Keratinocyte (primary cell): ENCODE results near the gene IRX2. TPM values are rescaled to one million over a fixed set of nuclear protein-coding genes. Genes with fewer than 3 reads are reported as not detected.

Experiments
- DNase-seq: peaks from one replicate; pipeline ENCODE4 v3.0.0-alpha.2; 2011; ENCODE audit warnings: low read depth, missing footprints, low spot score
- FAIRE-seq: peaks from 2 replicates; lab custom pipeline; 2011; peaks lifted over from hg19 to GRCh38; lab: Jason Lieb, UNC
- H2AFZ ChIP-seq: 2 replicates; pipeline ENCODE4 v1.6.0; 2012; ENCODE audit warnings: low read length, control low read depth, inconsistent platforms; ENCODE audit not compliant: control insufficient read depth
- H3K27ac ChIP-seq: 2 replicates; pipeline ENCODE4 v1.5.1; 2011; ENCODE audit warnings: low read length; ENCODE audit not compliant: control insufficient read depth, insufficient read depth
- H3K27me3 ChIP-seq: 3 replicates; pipeline ENCODE4 v1.6.0; 2011; ENCODE audit warnings: low read length; ENCODE audit not compliant: control insufficient read depth, insufficient read depth; ENCODE audit errors: extremely low read depth
- H3K36me3 ChIP-seq, 2 experiments: 2 replicates in 1 of 2; 3 replicates in 1 of 2; pipeline ENCODE4 v1.5.1; 2011; ENCODE audit warnings: low read length in 2 of 2, mild to moderate bottlenecking in 1 of 2; ENCODE audit not compliant: control insufficient read depth in 2 of 2, insufficient read depth in 2 of 2; ENCODE audit errors: extremely low read depth in 1 of 2
- H3K4me1 ChIP-seq: 3 replicates; pipeline ENCODE4 v1.5.1; 2011; ENCODE audit warnings: low read length; ENCODE audit not compliant: control insufficient read depth, insufficient read depth; ENCODE audit errors: extremely low read depth
- H3K4me2 ChIP-seq: 3 replicates; pipeline ENCODE4 v1.6.0; 2011; ENCODE audit warnings: low read depth, low read length; ENCODE audit not compliant: control insufficient read depth, insufficient read depth; ENCODE audit errors: extremely low read depth
- H3K4me3 ChIP-seq, 3 experiments: fragments of 200-600 bp in 1 of 3; sonication (generic) in 1 of 3; 2 replicates in 2 of 3; 3 replicates in 1 of 3; pipeline ENCODE4 v1.5.1; 2011 to 2016; ENCODE audit warnings: low read length in 3 of 3, mild to moderate bottlenecking in 3 of 3, control low read depth in 2 of 3, inconsistent platforms in 1 of 3, low read depth in 1 of 3, mixed read lengths in 1 of 3, mixed run types in 1 of 3, moderate library complexity in 1 of 3; ENCODE audit not compliant: control insufficient read depth in 2 of 3, insufficient read depth in 2 of 3; ENCODE audit errors: extremely low read depth in 1 of 3
- H3K79me2 ChIP-seq: 2 replicates; pipeline ENCODE4 v1.6.0; 2012; ENCODE audit warnings: low read length; ENCODE audit not compliant: control insufficient read depth, insufficient read depth
- H3K9ac ChIP-seq: 3 replicates; pipeline ENCODE4 v1.6.0; 2011; ENCODE audit warnings: low read length; ENCODE audit not compliant: control insufficient read depth, insufficient read depth; ENCODE audit errors: extremely low read depth
- H3K9me1 ChIP-seq: 3 replicates; pipeline ENCODE4 v1.6.0; 2011; ENCODE audit warnings: low read length; ENCODE audit not compliant: control insufficient read depth, insufficient read depth; ENCODE audit errors: extremely low read depth
- H3K9me3 ChIP-seq: 2 replicates; pipeline ENCODE4 v1.5.1; 2012; ENCODE audit warnings: low read depth, low read length; ENCODE audit not compliant: control insufficient read depth
- H4K20me1 ChIP-seq: 3 replicates; pipeline ENCODE4 v1.6.0; 2011; ENCODE audit warnings: low read length; ENCODE audit not compliant: control insufficient read depth, insufficient read depth; ENCODE audit errors: extremely low read depth
- CTCF ChIP-seq, 3 experiments: IDR thresholded peaks in 1 of 3; conservative IDR thresholded peaks in 1 of 3; optimal IDR thresholded peaks in 1 of 3; 2 replicates in 2 of 3; 3 replicates in 1 of 3; pipeline versions ENCODE3 to v1.5.1; 2011; ENCODE audit warnings: low read length in 3 of 3, mild to moderate bottlenecking in 3 of 3, moderate library complexity in 2 of 3, control low read depth in 1 of 3, inconsistent platforms in 1 of 3; ENCODE audit not compliant: insufficient read depth in 2 of 3; ENCODE audit errors: extremely low read depth in 1 of 3
- EZH2 ChIP-seq: IDR thresholded peaks from one replicate; pipeline ENCODE4 v1.6.1; 2012; ENCODE audit warnings: inconsistent platforms, mild to moderate bottlenecking, low read length, moderate library complexity
- dilution Hi-C: fragments of 300-500 bp; cut with MboI; formaldehyde crosslinking; loops from one replicate; pipeline ENCODE4 v1.7.0; 2020; ENCODE audit warnings: low sequenced_read_pairs; ENCODE audit not compliant: extremely low pct_ligation_motif_present
- polyA plus RNA-seq, 5 experiments: library from polyadenylated mRNA; depleted of rRNA in 3 of 5; stranded (reverse) in 3 of 5; stranded (forward) in 1 of 5; unstranded in 1 of 5; fragments of >200 nt; gene quantifications; 1 replicate in 1 of 5; 2 replicates in 3 of 5; 3 replicates in 1 of 5; pipeline versions ENCODE4 v1.2.1 to v1.2.3, GENCODE V29; 2011 to 2012; ENCODE audit warnings: missing spikeins in 2 of 5, low read depth in 1 of 5, low replicate concordance in 1 of 5

IRX2 gene
- polyA plus RNA-seq, 1 donor (not counting 4 experiments of a cell fraction or from before 2014, with no cell fraction given), result 27.1 TPM

- Histone ChIP-seq H3K4me3 (no peak overlapping the region), H3K27me3 (no peaks in the 10 kb centered on the region), H3K27ac (no peak overlapping the region), H4K20me1 (no peaks in the 10 kb centered on the region), H3K79me2 (no peaks in the 10 kb centered on the region), H3K9ac (no peak overlapping the region), H2AFZ (no peak overlapping the region), H3K4me1 (peaks cover 18% of the 10 kb centered on the region), H3K36me3 (no peaks in the 10 kb centered on the region), H3K4me2 (no peak overlapping the region), H3K9me3 (no peaks in the 10 kb centered on the region), H3K9me1 (no peaks in the 10 kb centered on the region)
- TF ChIP-seq EZH2 (no peak), CTCF (optimal IDR thresholded peaks at IDR 0.05 in 1 of 3, IDR thresholded peaks at IDR 0.05 in 1 of 3, conservative IDR thresholded peaks at IDR 0.05 in 1 of 3; ENCODE audit: extremely low read depth in 1 of 3, insufficient read depth in 2 of 3, low read length in 3 of 3) (no peak)
- dilution Hi-C loops, result no loop called here
- DNase-seq, result no peak
- no peak for FAIRE-seq
Observed at GRCh38 chr5:2761921-2762488, 10.5 kb upstream of the IRX2 start.

GRCh38 chr5:2759696-2760461 lies 8.4 kb upstream of the IRX2 start:
- no peak for FAIRE-seq
- dilution Hi-C loops, result no loop called here
- Histone ChIP-seq H3K79me2 (no peaks in the 10 kb centered on the region), H3K36me3 (no peaks in the 10 kb centered on the region), H3K4me1 (peaks cover 22% of the 10 kb centered on the region), H3K4me2 (no peak overlapping the region), H3K27ac (no peak overlapping the region), H3K9me1 (no peaks in the 10 kb centered on the region), H2AFZ (no peak overlapping the region), H3K9ac (no peak overlapping the region), H3K4me3 (no peak overlapping the region), H4K20me1 (no peaks in the 10 kb centered on the region), H3K9me3 (no peaks in the 10 kb centered on the region), H3K27me3 (peaks cover 4% of the 10 kb centered on the region)
- TF ChIP-seq EZH2 (no peak), CTCF (optimal IDR thresholded peaks at IDR 0.05 in 1 of 3, IDR thresholded peaks at IDR 0.05 in 1 of 3, conservative IDR thresholded peaks at IDR 0.05 in 1 of 3; ENCODE audit: extremely low read depth in 1 of 3, insufficient read depth in 2 of 3, low read length in 3 of 3) (no peak)
- no peak for DNase-seq
